T-cell (primary cell): ENCODE data around the gene DTNB. TPM values are rescaled to one million over a fixed set of nuclear protein-coding genes. Genes with fewer than 3 reads are reported as not detected.

Experiments used
- ATAC-seq, 4 experiments: fragments of 200-7000 bp in 3 of 4; fragments of 150-1000 bp in 1 of 4; cut with Tn5 transposase; replicated peaks in 1 of 4; 1 replicate in 3 of 4; 2 replicates in 1 of 4; pipeline ENCODE4 v1.10.0; 2021; ENCODE audit warnings: moderate library complexity in 3 of 4, mild to moderate bottlenecking in 2 of 4, moderate number of reproducible peaks in 1 of 4
- CTCF ChIA-PET, 2 donors: fragments of 300-600 bp; sonication (Branson Sonifier 250); formaldehyde crosslinking; loops; one replicate each; lab custom pipeline; 2022; ENCODE audit warnings: antibody characterized with exemption in 2 of 2; lab: Charles Lee
- POLR2A ChIA-PET, 2 donors: fragments of 300-600 bp; sonication (Branson Sonifier 250); formaldehyde crosslinking; loops; one replicate each; lab custom pipeline; 2022; ENCODE audit warnings: antibody characterized with exemption in 2 of 2; lab: Charles Lee
- DNase-seq, 35 experiments: peaks; one replicate each; pipeline versions ENCODE4 v3.0.0 to v3.0.0-alpha.2; 2013 to 2023
- H3K27ac ChIP-seq: one replicate; pipeline ENCODE4 v1.5.1; 2013; ENCODE audit warnings: low read length
- H3K27me3 ChIP-seq, 2 experiments: replicated peaks in 1 of 2; 1 replicate in 1 of 2; 2 replicates in 1 of 2; pipeline versions ENCODE4 v1.6.1 to v1.7.0; 2013; ENCODE audit warnings: low read length in 1 of 2, mixed read lengths in 1 of 2; ENCODE audit not compliant: control insufficient read depth in 2 of 2, insufficient read depth in 2 of 2; ENCODE audit errors: extremely low read depth in 1 of 2
- H3K36me3 ChIP-seq, 2 donors: 1 replicate in 1 of 2; 2 replicates in 1 of 2; pipeline versions ENCODE4 v1.6.1 to v1.7.0; 2013; ENCODE audit warnings: low read length in 1 of 2; ENCODE audit not compliant: control insufficient read depth in 2 of 2, insufficient read depth in 1 of 2; ENCODE audit errors: extremely low read depth in 1 of 2
- H3K4me1 ChIP-seq, 2 experiments: 1 replicate in 1 of 2; 2 replicates in 1 of 2; pipeline versions ENCODE4 v1.6.1 to v1.7.0; 2013; ENCODE audit warnings: low read length in 2 of 2, mixed read lengths in 1 of 2; ENCODE audit not compliant: insufficient read depth in 2 of 2, control insufficient read depth in 1 of 2; ENCODE audit errors: extremely low read depth in 1 of 2
- H3K4me3 ChIP-seq, 2 donors: 1 replicate in 1 of 2; 2 replicates in 1 of 2; pipeline versions ENCODE4 v1.5.1 to v1.7.0; 2013; ENCODE audit warnings: mild to moderate bottlenecking in 2 of 2, low read length in 1 of 2, moderate library complexity in 1 of 2; ENCODE audit not compliant: control insufficient read depth in 1 of 2; ENCODE audit errors: extremely low read depth in 1 of 2
- H3K9me3 ChIP-seq: 2 replicates; pipeline ENCODE4 v1.7.0; 2013
- H3K27ac Mint-ChIP-seq, 2 donors: one replicate each; pipeline ENCODE4 v1.8.0; 2020 to 2021; ENCODE audit warnings: mild to moderate bottlenecking in 2 of 2, mixed read lengths in 2 of 2
- H3K27me3 Mint-ChIP-seq, 2 donors: one replicate each; pipeline ENCODE4 v1.8.0; 2021 to 2022; ENCODE audit warnings: mixed read lengths in 2 of 2
- H3K36me3 Mint-ChIP-seq: one replicate; pipeline ENCODE4 v1.8.0; 2021; ENCODE audit warnings: mixed read lengths
- H3K4me1 Mint-ChIP-seq, 3 donors: one replicate each; pipeline ENCODE4 v1.8.0; 2020 to 2022; ENCODE audit warnings: mixed read lengths in 3 of 3, mild to moderate bottlenecking in 1 of 3
- H3K4me3 Mint-ChIP-seq, 3 donors: one replicate each; pipeline ENCODE4 v1.8.0; 2020 to 2022; ENCODE audit warnings: mild to moderate bottlenecking in 3 of 3, mixed read lengths in 3 of 3, moderate library complexity in 3 of 3
- H3K9me3 Mint-ChIP-seq, 3 donors: one replicate each; pipeline ENCODE4 v1.8.0; 2020 to 2022; ENCODE audit warnings: mixed read lengths in 3 of 3
- WGBS: methylation state at CpG from one replicate; pipeline ENCODE4 v1.1.5; 2013; ENCODE audit warnings: missing lambda C conversion rate; ENCODE audit not compliant: insufficient coverage; 5-methylcytosine and 5-hydroxymethylcytosine counted together
- total RNA-seq, 35 experiments: library from RNA in 6 of 35; stranded (reverse) in 6 of 35; fragments of 120-200 nt in 1 of 35; gene quantifications; one replicate each; pipeline versions ENCODE4 v1.2.1 to v1.2.4 and lab custom pipeline; 2013 to 2026

DTNB gene
- total RNA-seq (10 to 100 TPM; 33.4 to 45.7 (median 39.6) TPM), total RNA-seq (lab: John Stamatoyannopoulos, UW) (4.4 to 25.0 (median 18.4) reads per million in 29 experiments)
- total RNA-seq (2013), result 18.0 TPM

DNA sequence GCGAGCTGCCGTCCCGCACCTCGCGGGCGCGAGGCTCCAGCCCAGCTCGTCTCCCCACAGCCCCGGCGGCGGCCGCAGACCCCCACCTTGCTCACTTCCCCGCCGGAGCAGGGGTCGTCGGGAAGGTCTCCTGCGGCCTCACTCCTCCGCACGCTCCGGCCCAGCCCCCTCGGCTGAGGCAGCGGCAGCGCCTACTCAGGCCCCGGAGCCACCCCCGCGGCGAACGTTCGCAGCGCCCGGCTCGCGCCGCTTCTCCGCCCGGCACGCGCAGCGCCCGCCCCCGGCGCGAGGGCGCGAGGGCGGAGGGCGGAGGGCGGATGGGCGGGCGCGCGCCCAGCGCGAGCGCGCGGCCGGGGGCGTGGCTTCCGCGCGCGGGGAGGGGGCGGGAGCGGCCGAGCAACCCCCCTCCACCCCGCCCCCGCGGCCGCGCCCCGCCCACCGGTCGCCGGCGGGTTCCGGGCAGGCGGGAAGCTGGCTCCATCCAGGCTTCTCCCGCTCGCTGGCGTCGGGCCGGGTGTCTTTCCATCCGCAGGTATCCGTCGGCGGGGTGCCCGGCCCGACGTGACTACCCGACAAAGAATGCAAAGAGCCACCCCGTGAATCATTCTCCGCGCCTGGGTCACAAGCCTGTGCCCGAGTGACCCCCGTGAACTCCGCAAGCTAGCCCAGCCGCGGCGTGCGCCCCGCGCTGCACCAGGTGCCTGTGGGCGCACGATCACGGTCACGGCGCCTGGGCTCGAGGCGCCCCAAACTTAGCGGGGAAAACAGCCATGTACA is at the start of gene DTNB:
TSS of gene DTNB (minus strand) at position 278 of the 777 bp plus-strand sequence. CDS start 20,917 bp downstream, outside the sequence.
- POLR2A ChIA-PET, result interaction anchor here in 1 of 2 donors (0.5 kb wide), 1 partner anchor 345 kb away, joined by 6 read pairs; no protein-coding TSS in a partner anchor
- no peaks in the 10 kb centered on the region for H3K27me3 Mint-ChIP-seq
- Histone ChIP-seq H3K36me3 (no peaks in the 10 kb centered on the region), H3K9me3 (no peaks in the 10 kb centered on the region), H3K4me1 (peaks cover 0 to 21% of the 10 kb centered on the region in 2 experiments), H3K27ac (peak within 1 kb of the TSS; percentile 35), H3K4me3 (peak within 1 kb of the TSS; percentile 76 to 77), H3K27me3 (no peaks in the 10 kb centered on the region)
- ATAC-seq (peak; percentile 79 to 86 (median 85)), DNase-seq (peak; percentile 46 to 90 (median 70))
- peaks cover 34 to 37% (median 36%) of the 10 kb centered on the region in 3 donors for H3K4me1 Mint-ChIP-seq
- no peaks in the 10 kb centered on the region for H3K9me3 Mint-ChIP-seq
- H3K4me3 Mint-ChIP-seq, result peak within 1 kb of the TSS; percentile 82 to 86 (median 85)
- peaks cover 3% of the 10 kb centered on the region for H3K36me3 Mint-ChIP-seq
- 1% methylated on average over 86 of the region's 111 CpGs for WGBS
- peak within 1 kb of the TSS; percentile 82 to 84 for H3K27ac Mint-ChIP-seq
- CTCF ChIA-PET, result interaction anchor here in 1 of 2 donors (1.4 kb wide), 1 partner anchor 205 kb away, joined by 3 read pairs; the partner anchor contains the start of gene ASXL2

DNA sequence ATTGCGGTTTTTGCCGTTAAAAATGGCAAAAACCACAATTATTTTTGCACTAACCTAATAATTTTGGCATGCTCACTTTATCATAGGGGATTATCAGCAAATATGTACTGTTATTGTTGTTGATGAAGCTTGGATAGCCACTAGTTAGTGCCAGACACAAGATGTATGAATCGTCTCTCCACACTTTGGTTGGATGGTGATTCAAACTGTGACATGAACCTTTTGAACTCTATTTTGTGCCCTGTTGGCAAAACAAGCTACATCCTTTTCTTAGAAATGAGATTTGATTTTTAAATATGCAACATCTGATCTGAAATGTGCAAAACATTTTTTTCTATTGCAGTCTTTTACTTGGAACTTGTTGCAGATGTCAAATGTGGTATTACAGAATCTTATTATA is 48.8 kb upstream of the DTNB start:
- H3K4me3 Mint-ChIP-seq, result no peak overlapping the region

DNA sequence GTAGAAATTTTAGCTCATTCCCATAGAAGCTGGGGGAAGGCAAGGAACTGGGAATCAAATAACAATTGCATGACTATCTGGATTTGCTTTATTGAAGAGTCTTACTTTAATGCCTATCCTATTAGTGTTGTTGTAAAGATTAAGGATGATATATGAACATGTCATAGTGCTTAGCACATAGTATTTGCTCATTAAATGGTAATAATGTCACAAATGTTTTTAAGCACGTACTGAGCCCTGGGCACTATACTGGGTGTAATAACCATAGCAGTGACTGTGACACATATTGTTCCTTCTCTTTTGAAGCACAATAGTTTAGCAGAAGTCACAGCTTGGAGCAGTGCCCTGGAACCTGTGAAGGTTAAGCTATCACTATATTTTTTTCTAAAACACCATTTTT is 47.2 kb upstream of the DTNB start:
- H3K4me1 ChIP-seq, result peaks cover 0 to 2% of the 10 kb centered on the region in 2 experiments
- ChIA-PET POLR2A (interaction anchor here in 1 of 2 donors (0.6 kb wide), 1 partner anchor 62 kb away, joined by 10 read pairs; no protein-coding TSS in a partner anchor), CTCF (no interaction called here)
- no peak for DNase-seq
- H3K9me3 ChIP-seq, result no peaks in the 10 kb centered on the region
- Mint-ChIP-seq H3K4me3 (no peak overlapping the region), H3K4me1 (peaks cover 3 to 8% (median 4%) of the 10 kb centered on the region in 3 donors), H3K27me3 (peaks cover 8 to 10% of the 10 kb centered on the region in 2 donors), H3K27ac (no peak overlapping the region), H3K36me3 (no peaks in the 10 kb centered on the region), H3K9me3 (no peaks in the 10 kb centered on the region)
- no peak overlapping the region for H3K4me3 ChIP-seq
- no CpG with 5 or more reads among the region's 1 CpG for WGBS
- H3K27ac ChIP-seq, result no peak overlapping the region
- peaks cover 0 to 1% of the 10 kb centered on the region in 2 experiments for H3K27me3 ChIP-seq
- no peak for ATAC-seq
- no peaks in the 10 kb centered on the region for H3K36me3 ChIP-seq

More for the DNA sequence above, 48.8 kb upstream of the DTNB start:
- Histone ChIP-seq H3K27me3 (no peaks in the 10 kb centered on the region), H3K36me3 (no peaks in the 10 kb centered on the region), H3K4me3 (no peak overlapping the region), H3K27ac (no peak overlapping the region), H3K9me3 (no peaks in the 10 kb centered on the region), H3K4me1 (peaks cover 0 to 2% of the 10 kb centered on the region in 2 experiments)
- Mint-ChIP-seq H3K27me3 (peaks cover 7 to 8% of the 10 kb centered on the region in 2 donors), H3K36me3 (no peaks in the 10 kb centered on the region), H3K4me1 (peaks cover 3 to 8% (median 4%) of the 10 kb centered on the region in 3 donors), H3K27ac (no peak overlapping the region), H3K9me3 (no peaks in the 10 kb centered on the region)
- ATAC-seq, result no peak
- WGBS, result 40% methylated on average over 1 of the region's 3 CpGs
- CTCF ChIA-PET, result no interaction called here
- POLR2A ChIA-PET, result no interaction called here
- no peak for DNase-seq

DNA sequence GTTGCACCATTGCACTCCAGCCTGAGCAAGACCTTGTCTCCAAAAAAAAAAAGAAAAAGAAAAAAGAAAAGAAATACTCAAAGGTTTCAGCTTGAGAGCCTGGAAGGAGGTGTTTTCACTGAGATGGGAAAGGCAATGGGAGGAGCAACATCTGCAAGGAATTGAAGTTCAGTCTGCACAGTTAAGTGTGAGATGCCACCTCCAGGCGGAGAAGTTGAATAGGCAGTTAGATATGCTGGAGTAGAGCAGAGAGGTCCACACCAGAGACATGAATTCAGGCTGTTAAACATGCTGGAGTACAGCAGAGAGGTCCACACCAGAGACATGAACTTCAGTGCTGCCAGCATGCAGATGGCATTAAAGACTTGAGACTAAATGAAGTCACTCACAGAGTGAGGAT is 41.4 kb upstream of the DTNB start:
- H3K36me3 Mint-ChIP-seq, result no peaks in the 10 kb centered on the region
- DNase-seq, result no peak
- Histone ChIP-seq H3K27ac (no peak overlapping the region), H3K9me3 (no peaks in the 10 kb centered on the region), H3K4me1 (peaks cover 3 to 5% of the 10 kb centered on the region in 2 experiments), H3K36me3 (no peaks in the 10 kb centered on the region), H3K27me3 (peaks cover 0 to 20% of the 10 kb centered on the region in 2 experiments), H3K4me3 (no peak overlapping the region)
- peaks cover 9 to 17% (median 16%) of the 10 kb centered on the region in 3 donors for H3K4me1 Mint-ChIP-seq
- WGBS, result 100% methylated on average over 1 of the region's 1 CpG
- ChIA-PET CTCF (no interaction called here), POLR2A (interaction anchor here in 1 of 2 donors (0.6 kb wide), 1 partner anchor 13 kb away, joined by 3 read pairs; no protein-coding TSS in a partner anchor)
- H3K9me3 Mint-ChIP-seq, result no peaks in the 10 kb centered on the region
- H3K4me3 Mint-ChIP-seq, result no peak overlapping the region
- H3K27ac Mint-ChIP-seq, result no peak overlapping the region
- peaks cover 7 to 16% of the 10 kb centered on the region in 2 donors for H3K27me3 Mint-ChIP-seq
- ATAC-seq, result no peak

DNA sequence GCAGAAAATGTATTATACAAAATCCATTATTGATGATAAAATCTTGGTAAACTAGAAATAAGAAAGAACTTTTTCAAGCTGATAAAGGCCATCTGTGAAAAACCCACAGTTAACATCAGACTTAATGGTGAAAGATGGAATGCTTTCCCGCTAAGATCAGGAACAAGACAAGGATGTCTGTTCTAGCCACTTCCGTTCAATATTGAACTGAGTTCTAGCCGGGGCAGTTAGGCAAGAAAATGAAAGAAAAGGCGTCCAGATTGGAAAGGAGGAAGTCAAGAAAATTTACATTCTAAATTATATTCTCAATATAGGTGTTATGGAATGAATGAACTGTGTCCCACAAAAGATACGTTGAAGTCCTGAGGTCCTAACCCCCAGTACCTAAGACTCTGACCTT is 39.1 kb upstream of the DTNB start:
- H3K27ac Mint-ChIP-seq, result no peak overlapping the region
- CTCF ChIA-PET, result interaction anchor here (0.6 to 0.7 kb wide), 2 partner anchors 367 to 435 kb away, joined by 3 read pairs; no protein-coding TSS in a partner anchor

DNA sequence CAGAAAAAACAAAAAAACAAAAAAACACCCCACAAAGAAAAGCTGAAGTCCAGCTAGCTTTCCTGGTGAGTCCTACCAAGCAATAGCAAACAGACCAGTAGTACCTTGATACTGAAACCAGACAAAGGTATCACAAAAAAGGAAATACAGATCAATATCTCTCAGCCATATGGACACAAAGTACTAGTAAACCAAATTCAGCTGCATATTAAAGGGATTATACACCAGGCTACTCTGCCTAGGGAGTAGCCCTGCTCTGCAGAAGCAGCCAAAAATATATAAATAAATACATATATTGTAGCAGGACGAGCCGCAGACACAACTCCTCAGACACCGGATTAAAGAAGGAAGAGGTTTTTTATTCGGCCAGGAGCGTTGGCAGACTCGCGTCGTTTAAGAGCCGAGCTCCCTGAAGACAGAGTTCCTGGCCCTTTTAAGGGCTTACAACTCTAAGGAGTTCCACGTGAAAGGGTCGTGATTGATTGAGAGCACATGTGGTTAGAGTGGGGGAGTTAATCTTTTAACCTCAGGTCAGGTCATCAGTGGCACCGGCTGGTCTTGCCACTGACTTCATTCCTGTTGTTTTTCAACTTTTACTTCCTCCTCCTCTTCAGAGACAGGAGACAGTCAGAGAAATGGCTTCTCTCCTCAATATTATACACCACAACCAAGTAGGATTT is 38.4 kb upstream of the DTNB start:
- H3K27me3 Mint-ChIP-seq, result peaks cover 10 to 26% of the 10 kb centered on the region in 2 donors
- no peaks in the 10 kb centered on the region for H3K36me3 Mint-ChIP-seq
- H3K27me3 ChIP-seq, result peaks cover 0 to 26% of the 10 kb centered on the region in 2 experiments
- no peak overlapping the region for H3K27ac ChIP-seq
- no peak overlapping the region for H3K27ac Mint-ChIP-seq
- H3K4me3 Mint-ChIP-seq, result peak overlapping the region; percentile 51 to 66 (median 60)
- WGBS, result 27% methylated on average over 5 of the region's 12 CpGs
- H3K36me3 ChIP-seq, result no peaks in the 10 kb centered on the region
- peaks cover 6 to 12% (median 10%) of the 10 kb centered on the region in 3 donors for H3K4me1 Mint-ChIP-seq
- ChIA-PET POLR2A (no interaction called here), CTCF (interaction anchor here in 1 of 2 donors (0.6 kb wide), 1 partner anchor 436 kb away, joined by 3 read pairs; no protein-coding TSS in a partner anchor)
- ATAC-seq (no peak), DNase-seq (no peak)
- H3K4me1 ChIP-seq, result peaks cover 3% of the 10 kb centered on the region in 2 experiments
- H3K4me3 ChIP-seq, result peak overlapping the region in 1 of 2 donors; percentile 49
- H3K9me3 ChIP-seq, result no peaks in the 10 kb centered on the region
- H3K9me3 Mint-ChIP-seq, result no peaks in the 10 kb centered on the region

More for the DNA sequence above, 39.1 kb upstream of the DTNB start:
- no peak overlapping the region for H3K4me3 ChIP-seq
- ATAC-seq, result no peak
- Mint-ChIP-seq H3K9me3 (no peaks in the 10 kb centered on the region), H3K4me3 (peak overlapping the region in 1 of 3 donors; percentile 60), H3K4me1 (peaks cover 6 to 12% (median 10%) of the 10 kb centered on the region in 3 donors), H3K27me3 (peaks cover 12 to 26% of the 10 kb centered on the region in 2 donors), H3K36me3 (no peaks in the 10 kb centered on the region)
- WGBS, result no CpG with 5 or more reads among the region's 5 CpGs
- no peaks in the 10 kb centered on the region for H3K9me3 ChIP-seq
- H3K27ac ChIP-seq, result no peak overlapping the region
- no peaks in the 10 kb centered on the region for H3K36me3 ChIP-seq
- no peak for DNase-seq
- peaks cover 3% of the 10 kb centered on the region in 2 experiments for H3K4me1 ChIP-seq
- H3K27me3 ChIP-seq, result peaks cover 0 to 26% of the 10 kb centered on the region in 2 experiments
- POLR2A ChIA-PET, result no interaction called here
